ENCODE data around the gene MAPK7.

DNA sequence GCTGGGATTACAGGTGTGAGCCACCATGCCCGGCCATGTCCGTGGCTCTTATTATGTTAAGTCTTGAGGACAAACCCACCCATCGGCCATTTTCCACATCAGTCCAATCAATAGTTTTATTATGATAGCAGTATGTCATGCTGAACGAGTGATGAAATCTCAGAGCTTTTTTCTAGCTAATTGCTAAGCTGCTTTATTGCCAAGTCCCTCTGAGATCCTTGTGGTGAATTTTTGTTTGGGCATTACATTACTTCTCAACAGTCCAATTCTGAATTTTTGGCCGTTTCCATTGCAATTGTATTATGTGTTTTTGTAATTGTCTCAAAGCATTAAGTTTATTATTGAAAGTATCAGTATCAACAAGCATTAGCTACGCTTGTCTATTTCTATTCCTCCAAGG lies 43.6 kb downstream of the MAPK7 start:
- TF ChIP-seq EZH2 (IDR thresholded peaks at IDR 0.05; ENCODE audit: insufficient read depth, poor library complexity, severe bottlenecking) (no peak), EZH2phosphoT487 (IDR thresholded peaks at IDR 0.05; ENCODE audit: insufficient read depth, low read depth) (no peak)

All from GM23248 (cell line).